PFSK-1 (cell line): Measurements from ENCODE around the gene TMEM221.

Source experiments
- FOXP2 ChIP-seq: optimal IDR thresholded peaks from 2 replicates; pipeline ENCODE3; 2011; ENCODE audit warnings: borderline replicate concordance, control low read depth, inconsistent platforms; ENCODE audit not compliant: insufficient read depth; ENCODE audit errors: extremely low read length, extremely low read depth
- POLR2AphosphoS5 ChIP-seq: IDR thresholded peaks from 2 replicates; pipeline ENCODE4 v1.6.1; 2012; ENCODE audit warnings: low read depth, mild to moderate bottlenecking, control low read depth, low read length, moderate library complexity
- REST ChIP-seq, 2 experiments: IDR thresholded peaks; 2 replicates each; pipeline versions ENCODE4 v1.6.1 to v1.8.0; 2011 to 2012; ENCODE audit warnings: low read depth in 2 of 2, low read length in 2 of 2, control low read depth in 1 of 2, inconsistent platforms in 1 of 2, mild to moderate bottlenecking in 1 of 2, moderate library complexity in 1 of 2; ENCODE audit not compliant: insufficient read depth in 1 of 2
- SIN3A ChIP-seq: IDR thresholded peaks from 2 replicates; pipeline ENCODE4 v1.6.1; 2012; ENCODE audit warnings: mild to moderate bottlenecking, low read length, moderate library complexity, borderline replicate concordance; ENCODE audit not compliant: insufficient read depth
- TAF1 ChIP-seq: IDR thresholded peaks from 2 replicates; pipeline ENCODE4 v1.6.1; 2012; ENCODE audit warnings: low read length, control low read depth, borderline replicate concordance; ENCODE audit not compliant: insufficient read depth

Gene TMEM221

GRCh38 chr19:17484520-17485185 lies 36.2 kb upstream of the TMEM221 start:
- TF ChIP-seq POLR2AphosphoS5 (no peak), TAF1 (no peak), SIN3A (no peak), FOXP2 (no peak), REST (IDR thresholded peaks at IDR 0.05; ENCODE audit: insufficient read depth in 1 of 2, low read depth in 2 of 2, low read length in 2 of 2) (no peak)

- TF ChIP-seq POLR2AphosphoS5 (no peak), SIN3A (no peak), TAF1 (no peak), REST (IDR thresholded peaks at IDR 0.05; ENCODE audit: insufficient read depth in 1 of 2, low read depth in 2 of 2, low read length in 2 of 2) (no peak), FOXP2 (no peak)
Observed at GRCh38 chr19:17483605-17484002, 35.1 kb upstream of the TMEM221 start.

- TF ChIP-seq TAF1, result no peak
- TF ChIP-seq FOXP2, result no peak
- no peak for TF ChIP-seq REST (IDR thresholded peaks at IDR 0.05; ENCODE audit: insufficient read depth in 1 of 2, low read depth in 2 of 2, low read length in 2 of 2)
- no peak for TF ChIP-seq POLR2AphosphoS5
Observed at GRCh38 chr19:17482877-17483604, 34.6 kb upstream of the TMEM221 start.

GRCh38 chr19:17481986-17482385 lies 33.5 kb upstream of the TMEM221 start:
- TF ChIP-seq POLR2AphosphoS5, result no peak
- TF ChIP-seq TAF1, result no peak
- TF ChIP-seq REST (IDR thresholded peaks at IDR 0.05; ENCODE audit: insufficient read depth in 1 of 2, low read depth in 2 of 2, low read length in 2 of 2), result no peak
- no peak for TF ChIP-seq SIN3A
- TF ChIP-seq FOXP2, result no peak
